HG02759 (cell line): ENCODE measurements around the gene UVSSA.
"Not testable (repeated sequence)": the region's sequence is repeated elsewhere in the genome, so short reads cannot be mapped to it uniquely, and the experiment has no call there.

Source experiments
- ATAC-seq: cut with Tn5 transposase; IDR thresholded peaks from one replicate; pipeline ENCODE4 v1.9.1; 2021; ENCODE audit warnings: mild to moderate bottlenecking, moderate library complexity; ENCODE audit not compliant: unreplicated experiment

The UVSSA gene

GRCh38 chr4:1416948-1417260 lies 69.9 kb downstream of the UVSSA start:
- ATAC-seq, result no peak

DNA sequence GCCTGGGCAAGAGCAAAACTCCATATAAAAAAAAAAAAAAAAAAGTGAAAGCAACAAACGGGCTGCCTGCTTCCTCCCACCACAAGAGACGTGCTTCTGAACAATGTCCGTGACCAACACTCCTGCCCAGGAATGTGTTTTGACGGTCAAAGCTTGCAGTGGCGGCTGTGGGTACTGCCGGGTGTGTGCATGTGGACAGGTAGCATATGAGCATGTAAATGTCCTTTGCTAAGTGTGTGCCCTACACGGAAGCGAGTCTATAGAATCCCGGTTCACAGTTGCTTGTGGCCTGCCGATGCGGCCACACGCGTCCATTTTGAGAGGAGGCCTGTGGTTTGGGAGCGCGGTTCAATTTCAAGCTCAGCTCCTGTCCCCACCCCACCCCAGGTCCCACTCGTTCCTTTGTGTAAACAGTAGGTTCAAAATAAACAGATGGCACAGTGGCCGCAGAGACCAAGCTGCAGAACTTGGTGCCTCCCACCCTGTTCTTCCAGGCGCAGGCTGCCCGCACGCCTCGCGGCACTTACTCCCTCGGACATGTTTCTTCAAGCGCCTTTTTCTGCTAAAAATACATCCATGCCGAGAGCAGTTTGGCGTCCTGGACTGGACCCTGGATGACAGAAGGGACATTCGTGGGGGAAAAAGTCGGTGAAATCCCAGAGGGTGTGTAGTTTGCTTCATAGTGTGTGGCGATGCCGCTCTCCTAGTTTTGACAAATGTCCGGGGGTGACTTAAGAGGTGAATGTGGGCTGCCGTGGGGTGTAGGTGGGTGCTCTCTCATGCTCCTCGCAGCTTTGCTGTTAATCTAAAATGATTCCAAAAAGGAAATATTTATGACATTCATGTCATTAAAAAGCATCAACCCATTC lies 70.7 kb downstream of the UVSSA start:
- ATAC-seq, result no peak

- no peak for ATAC-seq
Measured at GRCh38 chr4:1418494-1419285, 71.7 kb downstream of the UVSSA start.

- ATAC-seq, result no peak
Measured at GRCh38 chr4:1419708-1420107, 72.7 kb downstream of the UVSSA start.

GRCh38 chr4:1421657-1422056 lies 74.6 kb downstream of the UVSSA start:
- ATAC-seq, result no peak

DNA sequence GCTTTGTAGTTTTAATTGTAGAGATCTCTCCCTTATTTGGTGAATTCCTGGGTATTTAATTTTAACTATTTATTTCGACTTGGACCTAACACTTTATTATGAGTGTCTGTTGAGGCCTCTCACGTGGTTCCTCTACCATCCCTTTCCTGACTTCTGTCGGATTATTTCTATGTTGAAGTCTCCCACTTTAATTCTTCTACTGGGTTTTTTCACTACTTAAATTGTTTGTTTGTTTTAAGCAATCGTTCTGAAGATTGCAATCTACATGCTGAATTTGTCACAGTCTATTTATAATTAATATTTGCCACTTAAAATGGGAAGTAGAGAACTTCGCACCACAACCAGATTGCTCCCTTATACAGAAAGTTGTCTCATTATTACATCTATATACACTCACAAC lies 80.0 kb downstream of the UVSSA start:
- ATAC-seq, result no peak

DNA sequence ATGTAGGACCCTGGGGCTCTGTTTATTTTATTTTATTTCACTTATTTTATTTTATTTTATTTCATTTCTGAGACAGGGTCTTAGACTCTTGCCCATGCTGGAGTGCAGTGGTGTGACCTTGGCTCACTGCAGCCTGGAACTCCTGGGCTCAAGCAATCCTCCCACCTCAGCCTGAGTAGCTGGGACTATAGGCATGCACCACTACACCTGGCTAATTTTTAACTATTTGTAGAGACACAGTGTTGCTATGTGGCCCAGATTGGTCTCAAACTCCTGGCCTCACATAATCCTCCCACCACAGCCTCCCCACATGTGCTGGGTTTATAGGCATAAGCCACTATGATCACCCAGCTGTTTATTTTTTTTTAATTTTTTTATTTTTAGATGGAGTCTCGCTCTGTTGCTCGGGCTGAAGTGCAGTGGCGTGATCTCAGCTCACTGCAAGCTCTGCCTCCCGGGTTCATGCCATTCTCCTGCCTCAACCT lies 96.7 kb downstream of the UVSSA start:
- not testable (repeated sequence) for ATAC-seq
